HG03103 (cell line): ENCODE data around the gene SEMA5B.

Experiments used
- ATAC-seq: cut with Tn5 transposase; IDR thresholded peaks from one replicate; pipeline ENCODE4 v1.9.1; 2021; ENCODE audit warnings: low read depth; ENCODE audit not compliant: unreplicated experiment

Gene SEMA5B

GRCh38 chr3:123026565-123027291 lies 835 bp downstream of the SEMA5B start:
- ATAC-seq = no peak

- ATAC-seq = no peak
Measured at GRCh38 chr3:123025642-123026521, 1.7 kb downstream of the SEMA5B start.

GRCh38 chr3:123024056-123024455 lies 3.5 kb downstream of the SEMA5B start:
- no peak for ATAC-seq

- ATAC-seq = no peak
Measured at GRCh38 chr3:123021996-123022510, 5.5 kb downstream of the SEMA5B start.

GRCh38 chr3:123021388-123021787 lies 6.2 kb downstream of the SEMA5B start:
- no peak for ATAC-seq

DNA sequence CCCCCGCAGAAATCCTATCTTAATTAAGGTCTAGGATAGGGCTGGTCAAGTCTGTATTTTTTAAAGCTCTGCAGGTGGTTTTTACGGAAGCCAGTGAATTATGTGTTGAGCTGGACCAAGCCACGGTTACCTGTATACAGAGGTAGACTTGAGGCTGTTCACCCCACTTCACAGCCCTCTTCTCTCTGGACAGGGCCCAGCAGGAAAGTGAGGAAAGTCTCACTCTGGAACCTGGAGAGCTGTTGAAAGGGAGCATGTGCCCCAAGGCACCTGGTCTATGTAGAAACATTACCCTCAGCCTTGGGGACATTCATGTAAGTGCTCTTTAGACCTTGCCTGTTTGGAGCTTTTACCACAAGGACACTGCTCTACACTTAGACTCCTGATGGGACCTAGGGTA lies 6.9 kb downstream of the SEMA5B start:
- ATAC-seq = no peak

GRCh38 chr3:123019591-123019990 lies 8.0 kb downstream of the SEMA5B start:
- ATAC-seq = no peak

DNA sequence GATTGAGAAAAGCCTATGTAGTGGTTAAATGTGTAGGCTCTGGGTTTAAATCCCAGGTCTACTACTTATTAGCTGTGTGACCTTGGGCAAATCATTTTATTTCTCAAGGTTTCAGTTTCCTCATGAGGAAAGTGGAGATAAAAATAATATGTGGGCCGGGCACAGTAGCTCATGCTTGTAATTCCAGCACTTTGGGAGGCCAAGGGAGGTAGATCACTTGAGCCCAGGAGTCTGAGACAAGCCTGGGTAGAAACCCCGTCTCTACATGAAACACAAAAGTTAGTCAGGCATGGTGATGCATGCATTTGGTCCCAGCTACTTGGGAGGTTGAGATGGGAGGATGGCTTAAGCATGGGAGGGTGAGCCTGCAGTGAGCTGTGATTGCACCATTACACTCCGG lies 8.4 kb downstream of the SEMA5B start:
- no peak for ATAC-seq

DNA sequence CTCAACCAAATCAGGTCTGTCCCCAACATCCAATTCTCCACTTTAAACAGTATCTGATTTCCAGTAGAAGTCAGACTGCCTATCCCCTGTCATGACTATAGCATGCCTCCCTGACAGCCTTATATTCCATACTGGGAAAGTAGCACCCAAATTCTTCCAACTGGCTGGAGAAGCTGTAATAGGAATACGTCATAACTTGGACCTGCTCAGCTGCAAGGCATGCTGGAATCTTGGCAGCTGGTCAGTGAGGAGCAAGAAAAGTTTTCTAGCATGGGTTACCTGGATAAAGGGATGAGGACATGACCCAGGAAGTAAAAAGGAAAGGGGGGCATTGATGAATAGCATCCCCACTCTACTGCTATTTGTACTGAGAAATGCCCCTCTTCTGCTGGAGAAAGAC lies 8.9 kb downstream of the SEMA5B start:
- ATAC-seq = no peak

DNA sequence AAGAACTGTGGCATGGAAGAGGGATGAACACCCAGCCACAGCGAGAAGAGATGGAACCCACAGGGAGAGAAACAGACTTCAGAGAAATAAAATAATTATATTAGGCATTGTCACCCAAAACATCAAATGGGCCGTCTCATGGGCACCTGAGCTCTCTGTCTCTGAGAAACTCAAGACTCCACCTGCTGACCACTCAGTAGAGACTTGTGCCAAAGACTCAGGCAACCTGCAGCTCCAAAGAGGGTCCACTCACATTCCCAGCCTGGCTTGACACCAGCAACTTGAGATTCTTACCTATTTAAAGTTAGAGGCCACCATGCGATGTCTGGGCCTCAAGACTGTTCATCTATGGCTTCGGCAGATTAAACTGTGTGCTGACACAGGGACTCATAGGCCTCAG lies 12.0 kb downstream of the SEMA5B start:
- ATAC-seq = no peak

DNA sequence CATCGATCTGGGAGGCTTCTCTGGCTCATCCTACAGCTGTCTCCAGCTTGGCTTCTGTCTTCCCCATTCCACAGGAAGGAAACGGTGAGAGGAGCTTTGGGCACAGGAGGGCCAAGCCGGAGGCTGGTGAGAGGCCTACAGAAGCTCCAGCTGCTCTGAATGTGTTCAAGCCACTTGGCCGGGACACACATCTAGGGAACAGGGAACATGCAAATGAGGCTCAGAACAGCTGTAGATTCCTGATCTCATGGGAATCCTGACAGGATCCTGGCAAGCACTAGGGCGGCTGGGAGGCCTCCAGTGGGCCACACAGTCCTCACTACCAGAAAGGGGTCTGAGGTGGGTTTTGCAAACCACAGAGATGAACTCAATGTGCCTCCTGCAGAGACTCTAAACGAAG lies 13.7 kb downstream of the SEMA5B start:
- ATAC-seq = no peak

DNA sequence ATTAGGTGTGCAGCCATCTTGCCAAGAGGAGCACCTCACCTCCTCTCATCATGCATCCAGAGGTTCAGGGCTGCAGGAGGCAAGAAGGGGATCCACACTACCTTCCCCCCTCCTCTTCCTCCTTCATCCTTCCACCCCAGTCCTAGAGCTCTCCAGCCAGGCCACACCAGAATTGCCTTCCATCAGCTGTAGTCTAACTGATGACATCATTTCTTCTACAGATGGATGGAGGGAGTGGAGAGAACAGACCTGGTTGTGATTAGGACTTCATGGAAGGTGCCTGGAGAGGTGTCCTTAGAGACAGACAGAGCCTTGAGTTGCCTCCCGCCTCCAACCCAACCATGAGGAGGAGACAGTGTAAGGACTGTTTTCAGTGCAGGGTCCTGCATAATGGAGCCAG lies 14.9 kb downstream of the SEMA5B start:
- no peak for ATAC-seq

GRCh38 chr3:123011447-123011846 lies 16.1 kb downstream of the SEMA5B start:
- ATAC-seq = no peak

DNA sequence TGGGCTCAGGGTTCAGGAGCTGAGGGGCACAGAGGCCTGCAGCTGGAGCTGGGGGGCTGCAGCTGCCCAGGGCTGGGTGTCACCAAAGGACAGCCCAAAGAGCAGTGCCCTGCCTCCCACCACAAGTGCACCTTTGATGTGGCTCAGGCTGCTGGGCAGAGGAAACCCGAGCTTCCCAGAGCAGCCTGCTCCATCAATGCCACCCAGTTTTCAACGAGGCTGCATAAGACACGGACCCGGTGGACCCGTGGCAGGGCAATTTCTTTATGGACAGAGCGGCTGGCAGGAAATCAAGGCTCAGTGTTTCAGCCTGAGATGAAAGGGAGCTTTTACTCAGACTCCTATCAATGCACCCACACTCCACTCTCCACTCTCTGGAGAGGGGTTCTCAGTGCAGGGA lies 18.7 kb downstream of the SEMA5B start:
- ATAC-seq = no peak

DNA sequence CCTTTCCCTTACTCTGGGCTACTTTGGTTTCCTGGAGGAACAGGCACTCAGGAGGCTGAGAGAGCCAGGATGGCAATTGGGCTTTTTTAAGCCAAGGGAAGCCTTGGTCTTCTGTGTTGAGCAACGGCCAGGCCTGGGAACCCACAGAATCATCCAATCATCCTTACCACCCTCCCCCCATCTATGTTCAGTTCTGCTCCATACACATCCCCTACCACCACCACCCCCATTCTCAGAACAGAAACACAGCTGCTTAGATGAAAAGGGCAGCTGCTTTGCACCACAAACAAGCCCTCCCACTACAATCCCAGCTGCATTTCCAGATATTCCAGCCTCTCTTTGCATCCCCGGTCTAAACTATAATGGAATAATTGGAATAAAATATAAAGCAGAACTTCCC lies 21.0 kb downstream of the SEMA5B start:
- ATAC-seq = no peak

DNA sequence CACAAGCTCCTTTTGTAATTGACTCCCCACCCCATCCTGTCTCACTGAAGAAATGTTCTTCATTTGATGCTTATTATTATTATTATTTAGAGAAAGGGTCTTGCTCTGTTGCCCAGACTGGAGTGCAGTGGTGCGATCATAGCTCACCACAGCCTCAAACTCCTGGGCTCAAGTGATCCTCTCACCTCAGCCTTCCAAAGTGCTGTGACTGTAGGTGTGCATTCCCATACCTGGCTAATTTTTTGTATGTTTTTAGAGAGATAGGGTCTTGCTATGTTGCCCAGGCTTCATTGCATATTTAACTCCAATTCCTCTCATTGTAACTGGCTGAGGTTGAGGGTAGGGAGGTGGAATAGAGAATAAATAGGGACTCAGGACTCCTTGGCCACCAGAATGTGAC lies 22.3 kb downstream of the SEMA5B start:
- no peak for ATAC-seq

GRCh38 chr3:123004201-123004918 lies 23.2 kb downstream of the SEMA5B start:
- ATAC-seq = no peak

DNA sequence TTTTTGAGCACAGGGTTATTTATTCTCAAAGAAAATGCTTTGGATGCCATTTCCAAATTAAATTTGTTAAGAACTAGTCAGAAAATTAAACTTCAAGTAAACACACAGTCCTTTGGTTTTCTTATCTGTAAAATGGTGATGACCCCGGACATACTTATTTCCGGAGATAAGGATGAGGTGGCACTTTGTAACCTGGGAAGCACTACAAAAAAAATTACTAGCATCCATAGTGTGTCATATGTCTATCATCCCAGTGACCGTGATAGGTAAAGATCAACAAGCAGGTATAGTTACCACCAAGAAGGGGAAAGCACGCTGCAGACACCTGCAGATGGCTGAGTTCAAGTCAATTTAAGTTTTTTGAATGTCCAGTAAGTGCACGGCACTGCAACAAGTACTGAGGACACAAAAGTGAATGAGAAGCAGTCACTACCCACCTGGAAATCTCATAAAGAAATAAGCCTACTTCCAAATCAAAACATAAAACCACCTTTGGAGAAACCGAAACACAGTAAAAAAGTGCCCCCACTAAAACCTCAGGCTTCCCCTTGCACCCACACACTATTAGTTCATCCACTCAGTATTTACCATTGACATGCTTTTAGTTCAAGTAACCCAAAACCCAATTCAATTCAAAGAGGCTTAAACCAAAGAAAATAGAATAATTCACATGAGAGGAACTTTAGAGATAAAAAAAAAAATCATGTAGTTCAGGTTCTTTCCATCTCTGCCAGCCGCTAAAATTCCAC lies 24.6 kb downstream of the SEMA5B start:
- no peak for ATAC-seq

DNA sequence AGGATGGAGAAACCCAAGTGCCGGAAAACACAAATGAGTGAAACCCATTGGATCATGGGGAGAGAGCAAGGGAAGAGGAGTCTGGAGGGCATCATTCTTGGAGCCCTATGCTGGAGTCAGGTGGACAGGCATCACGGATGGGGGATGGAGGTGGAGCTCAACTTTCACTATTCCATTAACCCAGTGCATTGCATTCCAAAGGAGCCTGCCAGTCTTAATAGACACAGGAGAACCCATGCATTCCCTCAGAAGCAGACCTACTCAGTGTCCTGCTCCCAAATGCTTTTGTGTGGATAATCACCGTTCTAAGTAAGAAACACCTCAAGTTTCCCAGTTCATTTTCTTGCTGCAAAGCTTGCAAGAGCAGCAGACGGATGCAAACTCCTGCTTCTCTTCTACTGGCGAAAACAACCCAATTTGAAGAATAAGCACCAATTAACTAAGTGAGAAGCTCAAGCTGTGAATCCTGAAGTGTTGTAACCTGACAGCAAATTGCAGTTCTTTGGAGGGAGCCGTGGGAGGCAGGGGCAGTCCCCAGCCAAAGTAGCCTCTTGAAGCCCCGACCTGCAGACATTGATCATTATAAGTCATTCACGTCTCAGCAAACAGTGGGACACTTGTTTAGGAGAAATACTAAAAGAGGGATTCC lies 25.3 kb downstream of the SEMA5B start:
- no peak for ATAC-seq

GRCh38 chr3:122998856-122999255 lies 28.7 kb downstream of the SEMA5B start:
- no peak for ATAC-seq
